Activated T-helper 1 cell treated with anti-CD3 and anti-CD28 coated beads, Interleukin-12 subunit alpha, Interleukin-12 subunit beta, Interleukin-2, Interleukin-4 antibody, amounts not matched to agents 30 ng/mL and 10 ng/mL and 1 ng/mL, durations not matched to agents 14 hours and 24 hours and 36 hours (primary cell): ENCODE measurements around the gene AGAP1. TPM values are rescaled to one million over a fixed set of nuclear protein-coding genes. Genes with fewer than 3 reads are reported as not detected.

Experiments
- DNase-seq: peaks from one replicate; pipeline ENCODE4 v3.0.0; 2021; ENCODE audit warnings: low spot score
- H3K27ac Mint-ChIP-seq: one replicate; pipeline ENCODE4 v1.8.0; 2021; ENCODE audit warnings: mild to moderate bottlenecking, mixed read lengths
- H3K27me3 Mint-ChIP-seq: one replicate; pipeline ENCODE4 v1.8.0; 2022; ENCODE audit warnings: mild to moderate bottlenecking, moderate library complexity, mixed read lengths; ENCODE audit not compliant: insufficient read depth
- H3K36me3 Mint-ChIP-seq: one replicate; pipeline ENCODE4 v1.8.0; 2021; ENCODE audit warnings: low read depth, mixed read lengths
- H3K4me1 Mint-ChIP-seq: one replicate; pipeline ENCODE4 v1.8.0; 2021; ENCODE audit warnings: low read depth, mixed read lengths
- H3K4me3 Mint-ChIP-seq: one replicate; pipeline ENCODE4 v1.8.0; 2021; ENCODE audit warnings: mild to moderate bottlenecking, moderate library complexity, mixed read lengths
- H3K9me3 Mint-ChIP-seq: one replicate; pipeline ENCODE4 v1.8.0; 2021; ENCODE audit warnings: mixed read lengths
- intact Hi-C: fragments of 100-400 bp; cut with micrococcal nuclease; formaldehyde crosslinking; loops from one replicate; pipeline ENCODE4 v1.15.1; 2024
- total RNA-seq: library from RNA; stranded (reverse); gene quantifications from 2 replicates; pipeline ENCODE4 v1.2.3, GENCODE V29; 2022

AGAP1 gene
- total RNA-seq, 1 donor from 2014 or later, result 2.0 TPM

DNA sequence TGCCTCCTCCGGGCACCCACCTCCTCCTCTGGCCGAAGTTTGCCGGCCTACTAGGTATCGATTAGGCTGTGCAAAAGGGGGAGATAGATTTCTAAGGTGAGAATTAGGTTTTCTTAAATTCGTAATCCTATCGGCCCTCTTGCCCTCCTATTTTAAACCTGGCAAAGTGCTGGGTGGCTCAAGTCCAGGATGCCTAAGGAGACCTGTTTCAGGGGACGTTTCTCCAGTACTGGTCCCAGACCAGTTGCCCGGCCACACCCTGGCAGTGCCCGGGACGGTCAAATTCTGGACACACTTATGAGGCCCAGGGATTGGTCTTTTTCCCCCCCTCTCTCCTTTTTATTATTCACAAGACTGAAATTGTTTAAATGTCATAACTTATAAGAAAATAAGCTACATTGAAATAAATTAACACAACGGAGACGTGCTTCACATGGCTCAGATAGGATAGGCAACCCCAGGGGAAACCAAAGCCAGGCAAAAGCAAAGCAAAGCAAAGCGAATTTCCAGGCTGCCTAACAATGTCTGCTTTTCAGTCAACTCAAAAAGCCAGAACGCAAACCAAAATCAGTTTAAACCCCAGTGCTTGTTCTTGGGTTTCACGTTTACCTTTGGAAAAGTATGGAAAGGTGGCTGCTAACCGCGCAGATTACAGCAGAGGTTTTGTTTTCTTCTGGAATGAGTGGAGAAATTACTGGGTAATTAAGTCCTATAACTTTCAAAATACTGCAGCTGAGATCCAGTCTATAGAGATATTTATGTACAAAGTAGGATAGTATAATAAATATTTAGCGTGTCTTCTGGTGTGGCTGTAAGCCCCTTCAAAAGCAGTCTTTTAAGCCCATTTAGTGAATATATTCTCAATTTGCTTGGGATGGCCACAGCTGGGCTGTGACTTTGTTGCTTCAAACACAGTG lies 671.3 kb downstream of the AGAP1 start:
- no peaks in the 10 kb centered on the region for H3K36me3 Mint-ChIP-seq
- intact Hi-C loops, result loop anchor here (2.0 kb wide), 1 partner anchor 16 kb away; no protein-coding TSS in a partner anchor
- no peak overlapping the region for H3K4me3 Mint-ChIP-seq
- peaks cover 58% of the 10 kb centered on the region for H3K27me3 Mint-ChIP-seq
- peak overlapping the region; percentile 40 for H3K27ac Mint-ChIP-seq
- H3K4me1 Mint-ChIP-seq, result peaks cover 6% of the 10 kb centered on the region
- DNase-seq, result no peak
- no peaks in the 10 kb centered on the region for H3K9me3 Mint-ChIP-seq

DNA sequence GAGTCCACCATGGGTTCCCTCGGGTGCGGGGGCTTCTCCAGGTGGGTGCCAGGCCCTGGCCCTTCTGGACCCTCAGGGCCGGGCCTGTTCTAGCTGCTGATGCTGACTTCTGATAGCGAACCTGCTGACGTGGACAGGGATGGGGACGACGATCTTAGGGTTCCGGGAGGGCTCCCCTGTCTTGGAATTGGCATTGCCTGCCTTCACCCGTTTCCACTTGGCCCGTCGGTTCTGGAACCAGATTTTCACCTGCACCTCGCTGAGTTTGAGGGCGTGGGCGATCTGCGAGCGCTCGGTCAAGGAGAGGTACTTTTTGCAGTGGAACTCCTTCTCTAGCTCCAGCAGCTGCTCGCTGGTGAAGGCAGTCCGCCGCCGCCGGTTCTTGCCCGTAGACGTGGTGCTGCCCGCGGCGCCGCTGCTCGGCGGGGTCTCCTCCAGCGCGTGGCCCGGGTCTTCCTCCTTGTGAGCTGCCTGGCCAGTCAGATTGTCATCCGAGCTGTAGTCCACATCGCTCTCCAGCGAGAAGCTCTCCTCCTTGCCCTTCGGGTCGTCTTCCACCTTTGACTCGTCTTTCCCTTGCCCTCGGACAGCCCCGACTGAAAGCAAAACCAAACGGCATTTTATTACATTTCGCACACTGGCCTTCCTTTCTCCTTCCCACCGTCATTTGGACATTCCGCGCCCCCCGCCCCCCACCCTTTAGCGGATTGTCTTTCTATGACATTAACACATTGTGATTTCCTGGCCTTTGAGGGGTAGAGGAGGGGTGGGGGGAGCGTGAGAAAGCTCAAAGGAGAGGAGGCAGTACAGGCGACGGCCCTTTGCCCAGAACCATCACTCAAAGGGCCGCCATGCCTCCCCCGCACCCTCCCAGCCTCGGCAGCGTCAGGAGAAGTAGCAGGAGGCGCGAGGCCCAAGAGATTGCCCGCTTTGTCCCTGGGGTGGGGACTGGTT lies 672.3 kb downstream of the AGAP1 start:
- Mint-ChIP-seq H3K4me3 (no peak overlapping the region), H3K9me3 (no peaks in the 10 kb centered on the region), H3K36me3 (no peaks in the 10 kb centered on the region), H3K27me3 (peaks cover 60% of the 10 kb centered on the region), H3K27ac (peak overlapping the region; percentile 31), H3K4me1 (peaks cover 6% of the 10 kb centered on the region)
- no peak for DNase-seq
- intact Hi-C loops, result loop anchor here (2.0 kb wide), 1 partner anchor 15 kb away; no protein-coding TSS in a partner anchor

DNA sequence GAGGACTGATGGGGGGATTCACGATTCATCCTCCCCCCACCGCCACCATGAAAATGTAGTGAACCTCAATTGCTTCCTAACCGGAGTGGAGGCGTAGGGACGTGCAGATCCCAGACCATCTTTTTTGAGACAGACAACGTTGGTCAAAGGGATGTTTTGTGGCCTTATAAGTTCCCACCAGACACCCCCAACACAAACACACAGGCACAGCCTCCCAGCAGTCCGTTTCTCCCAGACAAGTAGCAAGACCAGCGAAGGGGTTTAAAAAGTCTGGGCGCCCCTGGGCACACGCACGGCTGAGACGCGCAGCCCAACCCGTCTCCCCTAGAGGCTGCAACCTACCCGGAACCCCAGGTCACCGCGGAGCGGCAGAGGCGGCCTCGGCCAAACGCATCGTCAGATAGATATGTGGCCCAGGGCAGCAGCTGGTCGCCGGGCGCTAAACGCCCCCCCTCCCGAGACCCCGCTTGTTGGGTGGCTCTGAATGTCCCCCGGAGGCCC lies 673.0 kb downstream of the AGAP1 start:
- DNase-seq, result no peak
- Mint-ChIP-seq H3K27me3 (peaks cover 59% of the 10 kb centered on the region), H3K27ac (peak overlapping the region; percentile 31), H3K36me3 (no peaks in the 10 kb centered on the region), H3K9me3 (no peaks in the 10 kb centered on the region), H3K4me1 (peaks cover 6% of the 10 kb centered on the region), H3K4me3 (no peak overlapping the region)
- intact Hi-C loops, result no loop called here

DNA sequence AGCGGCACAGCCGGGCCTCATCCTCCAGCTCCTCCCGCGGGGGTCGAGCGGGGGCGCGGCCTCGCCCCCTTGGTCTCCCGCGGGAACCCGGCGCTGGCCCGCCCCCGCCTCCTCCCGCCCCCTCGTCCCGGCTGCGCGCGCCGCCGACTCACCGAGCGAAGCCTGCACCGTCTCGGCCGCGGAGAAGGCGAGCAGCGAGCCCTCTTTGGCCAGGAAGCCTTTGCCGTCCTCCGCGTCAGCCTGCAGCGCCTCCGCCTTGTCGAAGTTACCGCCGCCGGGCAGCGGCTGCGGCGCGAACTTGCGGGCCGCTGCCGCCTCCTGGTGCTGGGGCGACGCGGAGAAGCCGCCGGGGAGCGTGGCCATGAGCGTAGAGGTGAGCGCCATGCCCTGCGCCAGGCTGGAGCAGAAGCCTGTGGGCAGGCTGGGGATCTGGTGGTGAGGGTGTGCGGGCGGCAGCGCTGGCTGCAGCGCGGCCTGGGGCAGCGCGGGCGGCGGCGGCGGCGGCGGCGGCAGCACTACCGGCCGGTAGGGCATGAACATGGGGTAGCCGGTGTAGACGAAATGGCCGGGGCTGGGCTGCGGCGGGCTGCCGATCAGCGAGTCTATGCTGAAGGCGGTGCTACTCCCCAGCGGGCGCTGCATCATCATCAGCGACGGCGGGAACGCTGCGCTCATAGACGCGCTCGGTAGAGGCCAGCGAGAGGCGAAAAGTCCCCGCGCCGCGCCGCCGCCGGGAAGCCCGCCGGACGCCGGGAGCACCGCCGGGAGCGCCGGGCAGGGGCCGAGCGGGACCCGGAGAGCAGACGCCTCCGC lies 673.7 kb downstream of the AGAP1 start:
- Mint-ChIP-seq H3K27me3 (peaks cover 61% of the 10 kb centered on the region), H3K36me3 (peaks cover 2% of the 10 kb centered on the region), H3K4me1 (peaks cover 6% of the 10 kb centered on the region), H3K4me3 (no peak overlapping the region), H3K9me3 (no peaks in the 10 kb centered on the region), H3K27ac (no peak overlapping the region)
- DNase-seq, result no peak
- intact Hi-C loops, result no loop called here

DNA sequence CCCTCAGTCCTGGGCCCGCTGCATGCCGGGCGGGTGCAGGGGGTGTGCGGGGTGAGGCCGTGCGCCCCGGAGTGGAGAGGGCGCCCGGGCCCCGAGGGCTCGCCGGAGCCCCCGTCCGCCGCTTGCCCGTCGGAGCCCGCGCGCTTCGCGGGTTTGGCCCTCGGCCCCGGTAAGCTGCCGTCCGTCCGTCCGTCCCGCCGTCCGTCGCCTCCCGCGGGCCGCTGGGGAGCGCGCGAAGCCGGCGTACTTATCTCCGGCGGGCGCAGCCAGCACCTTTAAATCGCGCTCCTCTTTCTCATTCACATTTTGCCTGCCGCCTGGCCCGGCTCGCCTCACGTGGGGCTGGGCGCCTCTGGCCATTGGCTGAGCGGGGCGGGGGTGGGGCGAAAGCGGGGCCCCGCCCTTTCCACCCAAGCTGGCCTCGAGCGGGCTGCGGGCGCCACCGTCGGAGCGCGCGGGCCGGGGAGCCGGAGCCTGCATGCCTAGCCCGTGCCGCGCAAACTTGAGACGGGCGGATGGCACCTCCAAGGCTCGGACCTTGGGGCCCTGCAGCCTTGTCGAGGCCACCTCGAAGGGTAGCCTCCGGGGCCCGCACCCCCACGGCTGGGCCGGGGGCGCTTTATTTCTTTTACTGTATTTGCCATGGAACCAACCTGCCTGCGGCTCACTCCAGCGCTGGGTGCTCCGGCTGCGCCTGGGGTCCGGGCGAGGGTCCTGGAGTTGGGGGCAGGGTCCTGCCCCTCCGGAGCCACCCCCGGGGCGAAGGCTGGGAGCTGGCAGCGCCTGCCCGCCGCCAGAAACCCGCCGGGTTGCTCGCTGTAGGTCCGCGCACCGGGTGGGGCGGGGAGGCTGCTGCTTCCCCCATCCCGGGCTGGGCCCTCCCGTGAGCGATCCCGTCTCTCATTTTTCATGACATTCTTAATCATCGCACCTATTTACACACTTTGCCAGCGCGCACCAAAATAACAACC lies 674.6 kb downstream of the AGAP1 start, which contains the start of gene GBX2:
Gene GBX2, minus strand, starts transcription at position 277 of the 971 bp plus-strand sequence. CDS start 415 bp downstream, outside the sequence.
- Mint-ChIP-seq H3K27ac (peak within 1 kb of the TSS; percentile 29), H3K4me3 (no peak within 1 kb of the TSS), H3K36me3 (peaks cover 2% of the 10 kb centered on the region), H3K27me3 (peaks cover 57% of the 10 kb centered on the region), H3K4me1 (peaks cover 6% of the 10 kb centered on the region), H3K9me3 (no peaks in the 10 kb centered on the region)
- intact Hi-C loops, result no loop called here
- no peak for DNase-seq

DNA sequence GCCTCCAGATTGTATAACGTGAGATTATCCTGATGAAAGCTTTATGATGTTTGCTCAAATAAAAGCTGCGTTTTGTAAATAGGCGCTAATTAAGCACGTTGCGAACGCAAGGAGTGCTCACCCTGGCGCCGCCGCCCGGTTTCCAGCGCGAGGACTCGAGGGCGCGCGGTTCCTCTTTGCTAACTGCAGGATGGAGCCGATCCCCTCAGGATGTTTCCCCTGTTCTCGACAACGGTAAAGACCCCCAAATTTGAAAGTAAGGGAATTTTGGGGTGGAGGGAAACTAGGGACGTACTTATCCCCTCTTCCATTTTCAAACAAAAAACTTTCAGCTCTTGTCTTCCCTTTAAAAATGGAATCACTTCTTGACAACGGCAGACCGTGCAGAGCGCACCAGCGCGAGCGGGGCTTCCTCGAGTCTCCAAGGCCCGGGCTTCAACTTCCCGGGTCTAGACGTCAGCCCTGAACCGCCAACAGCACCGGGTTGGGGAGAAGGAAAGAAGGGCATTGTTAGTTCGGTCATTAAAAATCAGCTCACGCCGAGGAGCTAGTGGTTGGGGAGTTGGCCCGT lies 675.4 kb downstream of the AGAP1 start:
- Mint-ChIP-seq H3K9me3 (no peaks in the 10 kb centered on the region), H3K27me3 (peaks cover 65% of the 10 kb centered on the region), H3K4me1 (peaks cover 6% of the 10 kb centered on the region), H3K27ac (peak overlapping the region; percentile 76), H3K36me3 (peaks cover 2% of the 10 kb centered on the region), H3K4me3 (no peak overlapping the region)
- intact Hi-C loops, result no loop called here
- DNase-seq, result no peak

DNA sequence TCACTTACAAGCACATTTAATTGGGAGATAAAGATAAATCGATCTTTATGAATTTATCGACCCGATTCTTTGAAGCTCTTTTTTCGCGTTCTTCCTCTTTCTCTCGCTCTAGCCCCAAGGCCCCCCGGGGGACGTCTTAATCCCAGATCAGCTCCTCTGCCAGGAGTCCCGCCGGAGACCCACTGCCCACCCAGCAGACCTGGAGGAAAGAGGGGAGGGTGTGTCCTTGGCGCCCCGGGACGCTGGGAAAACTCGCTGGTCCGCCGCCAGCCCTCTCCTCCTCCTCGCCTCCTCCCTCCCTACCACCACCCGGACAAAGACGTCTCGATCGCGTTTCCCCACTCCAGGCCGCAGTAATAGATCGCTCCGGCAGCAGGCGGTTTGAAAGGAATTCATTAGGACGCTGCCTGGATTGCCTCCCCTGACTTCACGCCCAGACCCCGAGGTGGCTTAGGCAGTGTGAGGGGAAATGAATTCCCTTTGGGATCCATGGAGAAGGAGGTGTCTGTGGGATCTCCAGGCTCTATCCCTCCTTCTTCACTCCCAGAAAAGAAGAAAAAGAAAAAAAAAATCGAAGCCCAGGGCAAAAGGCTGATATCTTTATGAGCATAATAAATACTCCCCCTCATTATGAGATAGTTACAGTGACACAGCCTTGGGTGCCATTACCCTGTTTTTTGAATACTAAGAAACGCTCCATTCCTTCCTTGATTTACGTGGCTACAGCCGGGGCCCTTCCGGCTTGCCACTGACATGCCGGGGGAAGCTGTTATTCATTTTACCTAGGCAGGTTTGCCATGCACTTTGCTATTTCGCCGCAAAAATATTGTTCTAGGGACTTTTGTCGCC lies 676.1 kb downstream of the AGAP1 start:
- Mint-ChIP-seq H3K9me3 (no peaks in the 10 kb centered on the region), H3K27ac (peak overlapping the region; percentile 76), H3K36me3 (peaks cover 2% of the 10 kb centered on the region), H3K4me3 (peak overlapping the region; percentile 17), H3K4me1 (peaks cover 6% of the 10 kb centered on the region), H3K27me3 (peaks cover 68% of the 10 kb centered on the region)
- intact Hi-C loops, result no loop called here
- DNase-seq, result no peak

DNA sequence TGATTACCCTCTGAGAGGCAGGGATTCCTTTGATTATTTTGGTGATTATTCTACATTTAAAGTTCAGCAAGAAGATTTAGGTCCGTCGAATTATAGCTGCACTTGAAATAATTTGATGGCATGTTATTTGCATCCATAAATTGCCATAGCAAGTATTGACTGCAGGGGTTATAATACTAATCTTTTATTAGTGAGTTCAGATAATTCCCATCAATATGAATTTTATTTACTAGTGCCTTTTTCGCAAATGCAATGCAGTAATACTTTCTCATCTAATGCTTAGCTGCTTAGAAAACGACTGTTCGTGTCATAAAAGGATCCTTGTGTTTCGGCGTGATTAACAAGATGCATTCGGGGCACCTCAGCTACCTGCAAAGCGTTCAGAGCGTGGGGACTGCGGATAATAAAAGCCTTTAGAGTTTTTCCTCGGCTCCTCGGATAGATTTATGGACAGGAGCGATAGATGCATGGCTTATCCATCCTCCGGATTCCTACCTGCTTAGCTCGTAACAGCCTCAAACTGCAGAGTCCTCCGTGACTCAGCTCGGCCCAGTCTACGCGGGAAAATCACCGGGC lies 676.8 kb downstream of the AGAP1 start:
- peaks cover 6% of the 10 kb centered on the region for H3K4me1 Mint-ChIP-seq
- peaks cover 2% of the 10 kb centered on the region for H3K36me3 Mint-ChIP-seq
- peak overlapping the region; percentile 17 for H3K4me3 Mint-ChIP-seq
- no peak for DNase-seq
- peak overlapping the region; percentile 71 for H3K27ac Mint-ChIP-seq
- H3K9me3 Mint-ChIP-seq, result no peaks in the 10 kb centered on the region
- intact Hi-C loops, result loop anchor here (1.0 kb wide), 1 partner anchor 9 kb away; no protein-coding TSS in a partner anchor
- peaks cover 68% of the 10 kb centered on the region for H3K27me3 Mint-ChIP-seq

DNA sequence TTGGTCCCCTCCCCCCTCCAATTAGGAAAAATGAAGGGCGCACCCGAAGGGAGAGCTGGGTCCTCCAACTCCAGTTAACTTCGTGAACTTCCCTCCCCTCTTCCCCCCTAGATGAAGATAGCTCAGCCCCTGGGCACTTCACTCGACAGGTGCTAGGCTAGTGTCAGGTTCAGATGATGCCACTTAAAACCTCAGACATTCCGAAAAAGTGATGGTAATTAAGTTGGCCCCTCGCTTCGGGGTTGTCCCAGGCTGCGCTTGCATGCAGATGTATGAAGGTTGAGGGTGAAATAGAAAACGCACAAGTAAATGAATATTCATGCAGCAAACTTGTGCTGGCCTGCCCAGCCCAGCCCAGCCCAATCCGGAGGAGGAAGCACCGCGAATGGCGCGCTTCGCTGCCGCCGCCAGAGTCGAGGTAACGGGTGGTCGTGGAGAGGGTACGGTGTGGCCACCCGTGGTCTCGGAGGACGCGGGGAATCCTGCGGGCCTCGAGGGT lies 677.4 kb downstream of the AGAP1 start:
- H3K27me3 Mint-ChIP-seq, result peaks cover 69% of the 10 kb centered on the region
- H3K4me1 Mint-ChIP-seq, result peaks cover 4% of the 10 kb centered on the region
- H3K36me3 Mint-ChIP-seq, result peaks cover 2% of the 10 kb centered on the region
- H3K27ac Mint-ChIP-seq, result no peak overlapping the region
- H3K4me3 Mint-ChIP-seq, result no peak overlapping the region
- intact Hi-C loops, result loop anchor here (1.0 kb wide), 1 partner anchor 8 kb away; no protein-coding TSS in a partner anchor
- DNase-seq, result no peak
- no peaks in the 10 kb centered on the region for H3K9me3 Mint-ChIP-seq

DNA sequence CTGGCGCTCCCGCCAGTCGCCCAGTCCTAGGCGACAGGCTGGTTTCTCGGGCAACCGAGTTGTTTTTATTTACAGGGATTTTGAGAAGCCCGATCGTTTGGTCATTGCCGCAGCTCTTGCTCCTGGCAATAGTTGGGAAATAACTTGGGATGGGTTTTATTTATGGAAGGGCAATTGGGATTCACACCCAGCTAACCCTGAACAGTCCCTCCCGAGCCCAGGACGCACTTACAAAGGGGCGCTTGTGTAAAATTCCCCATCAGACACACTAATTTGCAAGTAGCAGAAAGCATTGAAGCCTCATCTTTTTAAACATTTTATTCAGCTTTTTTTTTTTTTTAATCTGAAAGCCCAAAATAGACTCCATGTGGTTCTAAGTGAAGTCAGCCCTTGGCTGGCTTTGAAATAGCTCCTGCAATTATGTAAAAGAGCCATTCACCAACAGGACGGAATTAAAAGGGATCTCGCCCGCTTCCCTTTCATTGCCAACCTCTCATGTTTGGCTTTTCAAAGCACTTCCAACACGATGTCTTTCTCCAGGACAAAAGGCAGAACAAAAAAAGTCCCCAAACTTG lies 677.9 kb downstream of the AGAP1 start:
- intact Hi-C loops, result loop anchor here (1.0 kb wide), 1 partner anchor 8 kb away; no protein-coding TSS in a partner anchor
- no peak for DNase-seq
- Mint-ChIP-seq H3K27ac (peak overlapping the region; percentile 27), H3K9me3 (no peaks in the 10 kb centered on the region), H3K36me3 (peaks cover 2% of the 10 kb centered on the region), H3K4me3 (no peak overlapping the region), H3K4me1 (no peaks in the 10 kb centered on the region), H3K27me3 (peaks cover 69% of the 10 kb centered on the region)
